Loucy (cell line): Measurements from ENCODE around the gene NEU4.

ENCODE experiments used
- EZH2phosphoT487 ChIP-seq: fragments of 200-600 bp; IDR thresholded peaks from 2 replicates; pipeline ENCODE4 v1.6.1; 2018; ENCODE audit warnings: antibody characterized with exemption, mild to moderate bottlenecking, moderate library complexity, borderline replicate concordance
- TF ChIP-seq, protein P1 (sequence below): fragments of 200-600 bp; sonication (generic); conservative IDR thresholded peaks from 2 replicates; pipeline ENCODE4 v1.5.1; 2014; ENCODE audit warnings: mild to moderate bottlenecking, antibody characterized with exemption, low read length

DNA sequence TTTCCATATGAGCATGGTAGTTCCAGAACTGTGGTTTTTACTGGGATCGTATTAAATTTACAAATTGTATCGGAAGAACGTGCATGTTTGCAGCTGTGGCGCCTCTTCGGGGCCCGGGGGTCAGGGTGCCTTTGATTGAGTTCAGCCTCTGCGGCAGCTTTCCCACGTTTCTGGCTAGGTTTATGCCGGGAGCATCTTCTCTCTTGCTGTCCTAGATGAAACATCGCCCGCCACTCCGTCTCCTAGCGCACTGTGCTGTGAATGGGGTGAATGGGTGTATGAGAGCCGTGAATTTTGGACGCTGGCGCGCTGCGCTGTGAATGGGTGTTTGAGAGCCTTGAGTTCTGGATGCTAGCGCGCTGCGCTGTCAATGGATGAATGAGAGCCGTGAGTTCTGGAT, 37.4 kb downstream of the NEU4 start:
- TF ChIP-seq, protein P1, sequence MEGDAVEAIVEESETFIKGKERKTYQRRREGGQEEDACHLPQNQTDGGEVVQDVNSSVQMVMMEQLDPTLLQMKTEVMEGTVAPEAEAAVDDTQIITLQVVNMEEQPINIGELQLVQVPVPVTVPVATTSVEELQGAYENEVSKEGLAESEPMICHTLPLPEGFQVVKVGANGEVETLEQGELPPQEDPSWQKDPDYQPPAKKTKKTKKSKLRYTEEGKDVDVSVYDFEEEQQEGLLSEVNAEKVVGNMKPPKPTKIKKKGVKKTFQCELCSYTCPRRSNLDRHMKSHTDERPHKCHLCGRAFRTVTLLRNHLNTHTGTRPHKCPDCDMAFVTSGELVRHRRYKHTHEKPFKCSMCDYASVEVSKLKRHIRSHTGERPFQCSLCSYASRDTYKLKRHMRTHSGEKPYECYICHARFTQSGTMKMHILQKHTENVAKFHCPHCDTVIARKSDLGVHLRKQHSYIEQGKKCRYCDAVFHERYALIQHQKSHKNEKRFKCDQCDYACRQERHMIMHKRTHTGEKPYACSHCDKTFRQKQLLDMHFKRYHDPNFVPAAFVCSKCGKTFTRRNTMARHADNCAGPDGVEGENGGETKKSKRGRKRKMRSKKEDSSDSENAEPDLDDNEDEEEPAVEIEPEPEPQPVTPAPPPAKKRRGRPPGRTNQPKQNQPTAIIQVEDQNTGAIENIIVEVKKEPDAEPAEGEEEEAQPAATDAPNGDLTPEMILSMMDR = no peak
- TF ChIP-seq EZH2phosphoT487 = no peak
